ENCODE data around the gene STOML2.

The STOML2 gene

DNA sequence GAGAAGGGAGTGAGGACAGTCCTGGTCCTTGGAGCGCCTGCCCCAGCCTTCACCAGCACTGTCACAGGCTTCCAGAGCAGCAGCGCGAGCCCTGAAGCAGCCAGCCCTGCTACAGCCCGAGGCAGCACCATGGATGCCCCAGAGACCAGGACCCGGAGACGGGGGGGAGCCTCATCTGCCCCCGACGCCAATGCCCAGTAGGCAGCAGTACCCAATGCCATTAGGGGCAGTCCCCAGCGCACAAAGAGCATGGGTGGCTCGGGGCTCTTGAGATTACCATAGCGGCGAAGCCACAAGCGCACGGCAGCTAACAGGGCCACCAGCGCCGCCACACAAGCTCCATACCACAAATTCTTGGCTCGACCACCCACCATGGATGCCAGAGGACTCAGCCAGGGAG is 11.4 kb downstream of the STOML2 start:
- no peak for DNase-seq (ENCODE audit: extremely low read depth, low read depth)
- TF ChIP-seq, protein P1, sequence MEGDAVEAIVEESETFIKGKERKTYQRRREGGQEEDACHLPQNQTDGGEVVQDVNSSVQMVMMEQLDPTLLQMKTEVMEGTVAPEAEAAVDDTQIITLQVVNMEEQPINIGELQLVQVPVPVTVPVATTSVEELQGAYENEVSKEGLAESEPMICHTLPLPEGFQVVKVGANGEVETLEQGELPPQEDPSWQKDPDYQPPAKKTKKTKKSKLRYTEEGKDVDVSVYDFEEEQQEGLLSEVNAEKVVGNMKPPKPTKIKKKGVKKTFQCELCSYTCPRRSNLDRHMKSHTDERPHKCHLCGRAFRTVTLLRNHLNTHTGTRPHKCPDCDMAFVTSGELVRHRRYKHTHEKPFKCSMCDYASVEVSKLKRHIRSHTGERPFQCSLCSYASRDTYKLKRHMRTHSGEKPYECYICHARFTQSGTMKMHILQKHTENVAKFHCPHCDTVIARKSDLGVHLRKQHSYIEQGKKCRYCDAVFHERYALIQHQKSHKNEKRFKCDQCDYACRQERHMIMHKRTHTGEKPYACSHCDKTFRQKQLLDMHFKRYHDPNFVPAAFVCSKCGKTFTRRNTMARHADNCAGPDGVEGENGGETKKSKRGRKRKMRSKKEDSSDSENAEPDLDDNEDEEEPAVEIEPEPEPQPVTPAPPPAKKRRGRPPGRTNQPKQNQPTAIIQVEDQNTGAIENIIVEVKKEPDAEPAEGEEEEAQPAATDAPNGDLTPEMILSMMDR (IDR thresholded peaks at IDR 0.05; ENCODE audit: low read depth, low read length) = no peak

DNA sequence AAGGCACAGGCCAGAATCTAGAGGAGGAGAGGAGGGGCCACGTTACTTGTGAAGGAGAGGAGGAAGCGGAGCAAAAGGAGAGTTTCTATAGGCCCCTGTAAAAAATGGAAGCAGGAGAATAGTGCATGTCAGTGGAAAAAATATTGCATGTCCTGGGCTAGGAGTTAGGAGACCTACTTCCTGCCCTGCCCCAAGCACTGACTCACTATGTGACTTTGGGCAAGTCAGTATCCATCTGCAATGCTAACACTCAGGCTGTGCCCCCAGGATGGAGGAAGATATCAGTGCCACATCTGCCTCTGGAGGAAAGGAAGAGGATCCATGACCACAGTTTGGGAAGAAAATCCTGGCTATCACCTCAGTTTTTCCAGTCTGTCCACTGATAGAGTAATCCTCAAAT is 13.5 kb downstream of the STOML2 start:
- DNase-seq (ENCODE audit: extremely low read depth, low read depth) = no peak
- TF ChIP-seq, protein P1 (IDR thresholded peaks at IDR 0.05; ENCODE audit: low read depth, low read length) = no peak

DNA sequence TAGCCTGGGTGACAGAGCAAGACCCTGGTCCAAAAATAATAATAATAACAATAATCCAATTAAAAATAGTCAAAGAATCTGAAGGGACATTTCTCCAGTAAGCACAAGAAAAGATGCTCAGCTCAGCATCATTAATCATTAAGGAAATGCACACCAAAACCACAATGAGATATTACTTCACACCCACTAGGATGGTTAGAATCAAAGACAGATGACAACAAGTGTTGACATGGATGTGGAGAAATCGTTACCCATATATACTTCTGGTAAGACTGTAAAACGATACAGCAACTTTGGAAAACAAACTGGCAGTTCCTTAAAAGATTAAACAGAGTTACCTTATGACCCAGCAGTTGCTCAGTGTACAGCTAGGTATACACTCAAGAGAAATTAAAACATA is 17.9 kb downstream of the STOML2 start:
- DNase-seq (ENCODE audit: extremely low read depth, low read depth) = no peak
- TF ChIP-seq, protein P1 (IDR thresholded peaks at IDR 0.05; ENCODE audit: low read depth, low read length) = no peak

DNA sequence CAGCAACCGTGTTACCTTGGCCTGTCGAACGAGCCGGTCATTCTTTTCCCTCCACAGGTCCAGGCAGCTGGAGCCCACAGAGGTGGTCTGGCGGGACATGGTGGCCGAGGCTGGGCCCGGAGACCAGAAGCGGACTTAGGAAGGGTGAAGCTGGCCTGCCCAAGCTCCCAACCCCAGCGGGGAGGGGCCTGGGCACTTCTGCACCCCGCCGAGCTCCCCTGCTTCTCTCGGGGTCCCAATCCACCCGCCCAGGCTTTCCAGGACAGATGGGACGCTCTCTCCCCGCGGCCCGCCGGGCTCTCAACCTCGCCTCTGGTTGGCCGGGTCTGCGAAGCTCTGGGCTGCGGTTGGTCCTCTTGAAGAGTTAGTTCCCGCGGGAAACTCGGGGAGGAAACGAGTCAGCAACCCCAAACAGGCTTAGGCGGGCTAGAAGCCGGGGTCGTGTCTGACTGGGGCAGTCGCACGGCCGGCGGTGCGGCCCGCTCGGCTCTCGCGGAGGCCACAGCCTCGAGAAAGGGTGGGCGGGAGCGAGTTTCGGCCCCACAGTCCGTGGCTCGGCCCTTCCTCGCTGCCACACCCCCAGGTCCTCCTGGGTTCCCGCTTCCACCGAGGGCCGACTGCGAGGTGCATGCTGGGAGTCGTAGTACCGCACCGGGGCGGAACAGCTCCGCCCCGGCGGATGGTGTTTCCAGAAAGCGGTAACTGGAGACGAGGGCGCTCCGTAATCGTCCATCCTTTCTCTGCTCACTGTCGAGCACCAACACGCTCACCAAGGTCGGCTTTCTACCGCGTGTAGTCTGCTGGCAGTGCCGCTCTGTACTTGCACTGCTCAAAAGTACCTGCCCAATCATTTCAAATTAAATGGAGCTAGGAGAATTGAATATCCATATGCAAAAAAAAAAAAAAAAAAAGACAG is 23.2 kb downstream of the STOML2 start, which contains the start of gene FANCG:
Gene FANCG (minus strand): TSS at position 517 of the 916 bp plus-strand sequence. CDS start 418 bp downstream, at position 99.
- DNase-seq (ENCODE audit: extremely low read depth, low read depth) = peak; percentile 75
- TF ChIP-seq, protein P1 (IDR thresholded peaks at IDR 0.05; ENCODE audit: low read depth, low read length) = no peak

DNA sequence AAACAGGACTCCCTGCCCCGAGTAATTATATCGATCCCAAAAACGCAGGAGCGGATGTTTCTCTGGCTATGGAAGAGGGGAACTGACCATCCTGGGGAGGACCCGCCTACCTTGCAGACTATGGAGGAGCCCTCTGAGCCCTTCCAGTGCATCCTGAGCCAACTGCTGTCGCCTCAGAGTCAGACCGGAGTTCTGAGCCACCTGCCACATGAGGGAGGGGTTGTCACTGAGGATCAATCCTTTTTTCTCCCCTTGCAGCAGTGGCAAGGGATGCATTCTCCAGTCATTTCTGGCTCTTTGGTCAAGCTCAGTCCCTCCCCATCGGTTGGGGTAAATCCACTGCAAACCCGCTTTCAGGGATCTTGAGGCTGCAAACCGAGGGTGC is 23.9 kb downstream of the STOML2 start:
- TF ChIP-seq, protein P1 (IDR thresholded peaks at IDR 0.05; ENCODE audit: low read depth, low read length) = no peak
- no peak for DNase-seq (ENCODE audit: extremely low read depth, low read depth)

DNA sequence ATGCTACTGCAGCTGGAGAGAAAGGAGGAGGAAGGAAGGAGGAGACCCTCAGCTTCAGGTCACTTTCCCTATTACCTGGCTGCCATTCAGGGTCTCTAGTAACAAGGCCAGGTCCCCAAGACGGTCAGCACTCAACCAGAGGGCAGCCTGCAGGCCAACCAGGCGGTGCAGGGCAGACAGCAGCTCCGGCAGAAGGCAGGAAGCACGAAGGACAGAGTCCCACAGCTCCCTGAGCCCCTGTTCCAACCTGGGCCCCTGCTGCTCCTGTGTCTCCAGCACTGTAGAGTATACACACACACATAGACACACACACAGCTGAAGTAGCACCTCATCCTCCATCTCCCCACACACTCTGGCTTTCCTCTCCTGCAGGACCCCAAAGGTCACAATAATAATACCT is 24.9 kb downstream of the STOML2 start:
- TF ChIP-seq, protein P1 (IDR thresholded peaks at IDR 0.05; ENCODE audit: low read depth, low read length) = no peak
- no peak for DNase-seq (ENCODE audit: extremely low read depth, low read depth)

DNA sequence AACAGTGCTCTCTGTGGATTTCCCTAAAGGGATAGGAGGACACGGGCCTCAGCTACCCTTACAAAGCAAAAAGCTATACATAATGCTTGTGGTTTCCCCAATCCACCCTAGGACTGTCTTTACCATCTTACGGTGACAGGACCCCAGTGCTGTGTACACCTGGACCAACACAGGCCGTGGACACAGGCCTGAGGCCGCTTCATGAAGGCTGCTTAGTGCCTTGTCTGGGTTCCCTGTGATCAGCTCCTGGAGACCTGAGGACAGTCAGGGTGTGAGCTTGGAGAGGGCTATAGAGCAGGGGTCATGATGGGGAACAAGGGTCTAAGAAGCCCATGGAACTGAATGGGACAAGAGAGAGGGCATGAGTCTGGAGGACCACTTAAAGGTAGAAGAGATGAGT is 26.1 kb downstream of the STOML2 start:
- TF ChIP-seq, protein P1 (IDR thresholded peaks at IDR 0.05; ENCODE audit: low read depth, low read length) = no peak
- no peak for DNase-seq (ENCODE audit: extremely low read depth, low read depth)
